Subcutaneous abdominal adipose tissue (tissue), 5 donors: ENCODE measurements around the gene PTGER4.
"Not testable (repeated sequence)": the region's sequence is repeated elsewhere in the genome, so short reads cannot be mapped to it uniquely, and the experiment has no call there.

Source experiments
- H3K27ac ChIP-seq: one replicate; pipeline ENCODE4 v1.7.0; 2013; ENCODE audit warnings: low read depth, mild to moderate bottlenecking, inconsistent platforms, low read length, moderate library complexity
- H3K27me3 ChIP-seq, 5 donors: one replicate each; pipeline ENCODE4 v1.7.0; 2013; ENCODE audit warnings: low read length in 5 of 5, inconsistent platforms in 1 of 5; ENCODE audit not compliant: control insufficient read depth in 5 of 5, insufficient read depth in 4 of 5
- H3K36me3 ChIP-seq, 5 donors: one replicate each; pipeline ENCODE4 v1.7.0; 2013; ENCODE audit warnings: low read length in 5 of 5; ENCODE audit not compliant: control insufficient read depth in 5 of 5, insufficient read depth in 5 of 5
- H3K4me1 ChIP-seq, 5 donors: one replicate each; pipeline ENCODE4 v1.7.0; 2013; ENCODE audit warnings: low read length in 5 of 5, mild to moderate bottlenecking in 3 of 5, moderate library complexity in 1 of 5; ENCODE audit not compliant: control insufficient read depth in 5 of 5, insufficient read depth in 5 of 5
- H3K4me3 ChIP-seq, 5 donors: one replicate each; pipeline ENCODE4 v1.7.0; 2013; ENCODE audit warnings: low read length in 5 of 5, low read depth in 1 of 5
- H3K9ac ChIP-seq, 5 donors: one replicate each; pipeline ENCODE4 v1.7.0; 2013; ENCODE audit warnings: low read length in 5 of 5, mild to moderate bottlenecking in 4 of 5, moderate library complexity in 3 of 5
- H3K9me3 ChIP-seq, 5 donors: one replicate each; pipeline ENCODE4 v1.7.0; 2013; ENCODE audit warnings: low read length in 5 of 5; ENCODE audit not compliant: control insufficient read depth in 5 of 5
- donor health status: healthy.
- donor health status: healthy.
- donor health status: healthy.
- donor health status: healthy.
- donor health status: healthy.

PTGER4 gene

DNA sequence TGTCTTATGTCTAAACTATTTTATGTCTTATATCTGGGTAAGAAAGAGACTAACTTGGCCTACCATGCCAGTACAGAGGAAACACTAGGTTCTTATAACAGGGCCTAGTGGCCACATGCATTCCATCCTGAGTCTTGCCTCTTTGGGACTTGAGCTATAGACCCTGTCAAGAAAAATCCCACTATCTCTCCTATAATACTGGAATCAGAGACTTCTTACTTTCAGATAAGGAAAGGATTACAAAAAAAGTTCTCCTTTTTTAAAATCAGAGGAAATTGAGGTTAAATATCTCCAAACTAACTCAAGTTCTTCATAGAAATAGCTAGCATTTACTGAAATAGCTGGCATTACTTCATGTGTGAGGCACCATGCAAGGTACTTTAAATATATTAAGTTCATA is 34.3 kb downstream of the PTGER4 start:
- Histone ChIP-seq H3K9me3 (no peaks in the 10 kb centered on the region), H3K9ac (no peak overlapping the region), H3K4me1 (peaks cover 0 to 11% (median 0%) of the 10 kb centered on the region in 5 donors), H3K27ac (no peak overlapping the region), H3K36me3 (peaks cover 4 to 7% (median 5%) of the 10 kb centered on the region in 5 donors), H3K4me3 (no peak overlapping the region), H3K27me3 (no peaks in the 10 kb centered on the region)

GRCh38 chr5:40716000-40716399 is 36.3 kb downstream of the PTGER4 start:
- peaks cover 10 to 11% (median 10%) of the 10 kb centered on the region in 5 donors for H3K36me3 ChIP-seq
- H3K27ac ChIP-seq = no peak overlapping the region
- H3K4me3 ChIP-seq = no peak overlapping the region
- peaks cover 0 to 11% (median 0%) of the 10 kb centered on the region in 5 donors for H3K4me1 ChIP-seq
- no peaks in the 10 kb centered on the region for H3K27me3 ChIP-seq
- no peaks in the 10 kb centered on the region for H3K9me3 ChIP-seq
- H3K9ac ChIP-seq = no peak overlapping the region

DNA sequence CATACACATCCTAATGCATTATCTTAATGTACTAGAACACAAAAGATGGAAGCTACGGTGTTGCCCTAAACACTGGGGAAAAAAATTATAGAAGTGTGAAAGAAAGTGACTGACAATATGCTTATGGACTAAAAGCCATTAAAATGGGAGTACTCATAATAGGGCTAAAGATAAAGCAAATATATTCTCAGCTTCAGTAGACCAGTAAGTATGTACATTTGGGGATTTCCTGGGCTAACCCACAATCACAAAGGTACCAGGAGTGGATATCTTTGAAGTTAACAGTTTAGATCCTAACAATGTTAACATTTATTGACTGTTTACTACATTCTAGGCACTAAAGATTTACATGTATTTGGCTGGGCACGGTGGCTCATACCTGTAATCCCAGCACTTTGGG is 36.9 kb downstream of the PTGER4 start:
- H3K9me3 ChIP-seq = no peaks in the 10 kb centered on the region
- H3K27me3 ChIP-seq = no peaks in the 10 kb centered on the region
- H3K36me3 ChIP-seq = peaks cover 10 to 14% (median 11%) of the 10 kb centered on the region in 5 donors
- peaks cover 0 to 11% (median 0%) of the 10 kb centered on the region in 5 donors for H3K4me1 ChIP-seq
- no peak overlapping the region for H3K9ac ChIP-seq
- H3K27ac ChIP-seq = no peak overlapping the region
- H3K4me3 ChIP-seq = no peak overlapping the region

- Histone ChIP-seq H3K27ac (no peak overlapping the region), H3K9me3 (no peaks in the 10 kb centered on the region), H3K4me1 (peaks cover 0 to 8% (median 0%) of the 10 kb centered on the region in 5 donors), H3K9ac (peak overlapping the region in 1 of 5 donors; percentile 35), H3K36me3 (peaks cover 10 to 18% (median 11%) of the 10 kb centered on the region in 5 donors), H3K4me3 (no peak overlapping the region), H3K27me3 (no peaks in the 10 kb centered on the region)
Observed at GRCh38 chr5:40717281-40717680, 37.6 kb downstream of the PTGER4 start.

- H3K27ac ChIP-seq = no peak overlapping the region
- H3K9ac ChIP-seq = no peak overlapping the region
- no peaks in the 10 kb centered on the region for H3K27me3 ChIP-seq
- H3K36me3 ChIP-seq = peaks cover 10 to 18% (median 13%) of the 10 kb centered on the region in 5 donors
- peaks cover 0 to 7% (median 0%) of the 10 kb centered on the region in 5 donors for H3K4me1 ChIP-seq
- no peak overlapping the region for H3K4me3 ChIP-seq
- H3K9me3 ChIP-seq = no peaks in the 10 kb centered on the region
Observed at GRCh38 chr5:40720069-40720468, 40.4 kb downstream of the PTGER4 start.

DNA sequence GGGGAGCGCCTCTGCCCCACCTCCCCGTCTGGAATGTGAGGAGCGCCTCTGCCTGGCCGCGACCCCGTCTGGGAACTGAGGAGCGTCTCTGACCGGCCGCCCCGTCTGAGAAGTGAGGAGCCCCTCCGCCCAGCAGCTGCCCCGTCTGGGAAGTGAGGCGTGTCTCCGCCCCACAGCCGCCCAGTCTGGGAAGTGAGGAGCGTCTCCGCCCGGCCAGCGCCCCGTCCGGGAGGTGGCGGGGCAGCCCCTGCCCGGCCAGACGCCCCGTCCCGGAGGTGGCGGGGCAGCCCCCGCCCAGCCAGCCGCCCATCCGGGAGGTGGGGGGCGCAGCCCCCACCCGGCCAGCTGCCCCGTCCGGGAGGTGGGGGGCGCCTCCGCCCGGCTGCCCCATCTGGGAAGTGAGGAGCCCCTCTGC is 42.8 kb downstream of the PTGER4 start:
- H3K9ac ChIP-seq, H3K27me3 ChIP-seq, H3K4me1 ChIP-seq, H3K4me3 ChIP-seq, H3K9me3 ChIP-seq, H3K27ac ChIP-seq: not testable (repeated sequence)
- H3K36me3 ChIP-seq = peaks cover 4 to 18% (median 12%) of the 10 kb centered on the region in 5 donors

DNA sequence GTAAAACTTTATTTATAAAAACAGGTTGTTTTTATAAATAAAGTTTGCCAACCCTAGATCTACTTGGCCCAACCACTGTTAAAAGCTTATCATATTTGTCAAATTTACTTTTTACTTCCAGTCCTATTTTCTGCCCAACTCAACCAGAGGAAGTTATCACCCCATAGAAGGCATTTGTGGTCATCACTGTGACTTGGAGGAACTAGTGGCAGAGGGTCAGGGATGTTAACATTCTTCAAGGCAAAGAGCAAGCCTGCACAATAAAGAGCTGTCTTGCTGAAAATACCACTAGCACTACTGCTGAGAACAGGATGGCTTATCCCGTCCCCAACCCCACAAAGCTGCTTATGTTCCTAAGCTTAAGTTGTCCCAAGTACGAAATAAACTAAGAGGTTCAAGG is 53.7 kb downstream of the PTGER4 start:
- Histone ChIP-seq H3K4me1 (peaks cover 2 to 29% (median 20%) of the 10 kb centered on the region in 5 donors), H3K36me3 (no peaks in the 10 kb centered on the region), H3K9ac (no peak overlapping the region), H3K27me3 (no peaks in the 10 kb centered on the region), H3K4me3 (no peak overlapping the region), H3K9me3 (no peaks in the 10 kb centered on the region), H3K27ac (no peak overlapping the region)

DNA sequence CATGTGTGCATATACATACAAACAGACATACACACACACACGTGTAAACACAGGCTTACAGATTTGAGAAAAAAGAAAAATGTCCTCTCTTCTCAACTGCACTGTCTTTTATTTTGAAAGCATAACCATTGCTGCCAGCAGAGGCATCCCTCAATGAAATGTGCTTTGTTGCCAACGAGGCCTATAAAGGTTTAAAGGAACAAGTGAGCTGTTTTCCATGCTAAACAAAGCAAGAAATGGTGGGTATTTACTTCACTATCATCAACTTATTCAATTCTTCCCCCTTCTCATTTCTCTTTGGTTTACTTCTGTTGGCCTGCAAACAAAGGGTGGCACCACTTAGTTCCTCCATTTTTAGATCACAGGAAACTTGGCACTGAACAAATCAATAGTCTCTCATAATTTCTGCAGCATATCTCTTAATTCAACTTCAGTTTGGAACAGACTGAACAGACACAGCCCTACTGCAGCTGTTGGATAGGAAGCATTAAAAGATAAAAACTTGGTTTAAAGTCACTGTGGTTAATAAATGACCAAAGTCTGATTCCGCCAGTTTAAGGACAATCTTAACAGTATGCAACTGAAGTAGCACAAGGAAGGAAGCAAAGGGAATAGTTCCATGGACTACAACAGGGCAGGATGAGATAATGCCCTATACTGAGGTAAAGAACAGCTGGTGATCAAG is 54.3 kb downstream of the PTGER4 start:
- Histone ChIP-seq H3K9ac (no peak overlapping the region), H3K4me3 (no peak overlapping the region), H3K4me1 (peaks cover 2 to 29% (median 20%) of the 10 kb centered on the region in 5 donors), H3K9me3 (no peaks in the 10 kb centered on the region), H3K27me3 (no peaks in the 10 kb centered on the region), H3K36me3 (no peaks in the 10 kb centered on the region), H3K27ac (peak overlapping the region; percentile 2)

DNA sequence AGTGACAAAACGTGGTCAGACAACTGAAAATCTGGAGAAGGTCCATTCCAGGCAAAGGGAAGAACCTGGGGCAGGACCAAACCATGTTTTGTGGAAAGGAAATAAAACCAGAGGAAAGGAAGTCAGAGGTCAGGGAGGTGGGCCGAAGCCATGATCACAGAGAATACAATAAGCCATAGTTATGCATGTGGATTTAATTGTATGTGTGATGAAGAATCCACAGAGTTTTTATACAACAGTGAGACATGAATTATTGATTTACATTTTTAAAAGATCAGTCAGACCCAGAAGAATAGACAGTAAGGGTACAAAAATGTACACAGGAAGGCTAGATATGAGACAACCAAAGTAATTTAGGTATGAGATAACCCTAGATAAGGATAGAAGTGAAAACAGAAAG is 55.3 kb downstream of the PTGER4 start:
- Histone ChIP-seq H3K4me3 (no peak overlapping the region), H3K4me1 (peaks cover 2 to 29% (median 20%) of the 10 kb centered on the region in 5 donors), H3K9me3 (peaks cover 0 to 4% (median 0%) of the 10 kb centered on the region in 5 donors), H3K27me3 (no peaks in the 10 kb centered on the region), H3K27ac (no peak overlapping the region), H3K36me3 (peaks cover 0 to 4% (median 0%) of the 10 kb centered on the region in 5 donors), H3K9ac (no peak overlapping the region)

- Histone ChIP-seq H3K36me3 (peaks cover 0 to 8% (median 2%) of the 10 kb centered on the region in 5 donors), H3K4me1 (peaks cover 2 to 29% (median 20%) of the 10 kb centered on the region in 5 donors), H3K27me3 (no peaks in the 10 kb centered on the region), H3K4me3 (no peak overlapping the region), H3K9ac (no peak overlapping the region), H3K27ac (no peak overlapping the region), H3K9me3 (peaks cover 0 to 4% (median 0%) of the 10 kb centered on the region in 5 donors)
Observed at GRCh38 chr5:40735609-40736008, 55.9 kb downstream of the PTGER4 start.
